IPS-18a (cell line): ENCODE results near the gene UNC5CL.

Source experiments
- H3K27ac ChIP-seq: one replicate; pipeline ENCODE4 v1.5.1; 2013; ENCODE audit warnings: low read length
- H3K27me3 ChIP-seq: one replicate; pipeline ENCODE4 v1.6.1; 2013; ENCODE audit warnings: mild to moderate bottlenecking, low read length; ENCODE audit not compliant: control insufficient read depth, insufficient read depth
- H3K36me3 ChIP-seq: one replicate; pipeline ENCODE4 v1.6.1; 2013; ENCODE audit warnings: low read depth, low read length; ENCODE audit not compliant: control insufficient read depth
- H3K4me1 ChIP-seq: one replicate; pipeline ENCODE4 v1.6.1; 2013; ENCODE audit warnings: low read depth, low read length; ENCODE audit not compliant: control insufficient read depth
- H3K4me3 ChIP-seq: one replicate; pipeline ENCODE4 v1.5.1; 2013; ENCODE audit warnings: low read length
- H3K9ac ChIP-seq: one replicate; pipeline ENCODE4 v1.6.1; 2013; ENCODE audit warnings: mild to moderate bottlenecking, low read length, moderate library complexity
- H3K9me3 ChIP-seq: one replicate; pipeline ENCODE4 v1.6.1; 2013; ENCODE audit warnings: low read depth, low read length; ENCODE audit not compliant: control insufficient read depth

UNC5CL gene

DNA sequence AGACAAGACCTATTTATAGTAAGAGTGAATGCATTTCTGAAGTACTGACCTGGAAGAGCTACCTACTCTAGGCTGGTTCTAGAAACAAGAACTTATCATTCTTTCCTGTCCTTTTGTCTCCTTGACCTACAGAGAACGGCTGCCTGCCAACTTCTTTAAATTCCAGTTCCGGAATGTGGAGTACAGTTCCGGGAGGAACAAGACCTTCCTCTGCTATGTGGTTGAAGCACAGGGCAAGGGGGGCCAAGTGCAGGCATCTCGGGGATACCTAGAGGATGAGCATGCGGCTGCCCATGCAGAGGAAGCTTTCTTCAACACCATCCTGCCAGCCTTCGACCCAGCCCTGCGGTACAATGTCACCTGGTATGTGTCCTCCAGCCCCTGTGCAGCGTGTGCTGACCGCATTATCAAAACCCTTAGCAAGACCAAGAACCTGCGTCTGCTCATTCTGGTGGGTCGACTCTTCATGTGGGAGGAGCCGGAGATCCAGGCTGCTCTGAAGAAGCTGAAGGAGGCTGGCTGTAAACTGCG is 22.2 kb upstream of the UNC5CL start:
- H3K36me3 ChIP-seq = peaks cover 21% of the 10 kb centered on the region
- no peak overlapping the region for H3K9ac ChIP-seq
- H3K27ac ChIP-seq = no peak overlapping the region
- H3K9me3 ChIP-seq = no peaks in the 10 kb centered on the region
- no peaks in the 10 kb centered on the region for H3K27me3 ChIP-seq
- no peaks in the 10 kb centered on the region for H3K4me1 ChIP-seq
- H3K4me3 ChIP-seq = no peak overlapping the region

DNA sequence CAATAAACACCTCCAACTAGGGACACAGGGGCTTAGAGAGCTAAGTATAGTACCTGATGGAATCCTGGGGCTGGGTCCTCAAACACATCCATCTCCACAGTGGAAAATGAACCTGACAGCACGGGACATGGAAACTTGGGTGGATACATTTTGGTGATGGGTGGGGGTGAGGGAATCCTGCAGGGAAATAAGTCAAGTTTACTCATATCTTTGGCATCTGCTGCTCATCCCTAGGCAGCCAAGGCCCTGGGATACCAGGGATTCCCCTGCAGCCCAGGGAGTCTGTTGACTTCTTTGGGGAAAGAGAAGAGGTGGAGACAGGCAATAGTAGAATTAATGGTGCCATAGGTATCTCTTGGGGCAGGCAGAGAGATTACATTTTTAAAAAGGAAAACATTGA is 20.5 kb upstream of the UNC5CL start:
- no peak overlapping the region for H3K27ac ChIP-seq

DNA sequence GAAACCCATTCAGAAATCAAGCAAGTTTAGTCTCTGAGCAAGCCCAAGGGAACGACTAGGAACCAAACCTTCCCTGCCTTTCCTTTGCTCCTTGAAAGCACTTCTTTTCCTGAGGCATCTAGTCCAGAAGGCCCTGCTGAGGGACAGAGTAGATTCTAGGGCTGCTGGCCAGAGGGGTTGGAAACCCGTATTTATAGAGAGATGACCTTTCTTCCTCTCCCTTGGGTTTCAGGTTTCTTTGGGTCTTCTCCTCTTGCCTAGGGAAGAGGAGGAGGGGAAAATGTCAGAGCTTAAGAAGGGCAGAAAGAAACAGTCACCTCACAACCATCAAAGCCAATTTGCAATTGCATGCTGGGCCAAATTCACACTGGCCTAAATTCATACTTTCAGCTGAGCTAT is 19.8 kb upstream of the UNC5CL start:
- Histone ChIP-seq H3K4me3 (no peak overlapping the region), H3K27ac (no peak overlapping the region), H3K9me3 (no peaks in the 10 kb centered on the region), H3K4me1 (no peaks in the 10 kb centered on the region), H3K36me3 (peaks cover 6% of the 10 kb centered on the region), H3K9ac (no peak overlapping the region), H3K27me3 (no peaks in the 10 kb centered on the region)

More for the DNA sequence above, 20.5 kb upstream of the UNC5CL start:
- Histone ChIP-seq H3K27me3 (no peaks in the 10 kb centered on the region), H3K4me1 (no peaks in the 10 kb centered on the region), H3K9me3 (no peaks in the 10 kb centered on the region), H3K9ac (no peak overlapping the region), H3K36me3 (peaks cover 8% of the 10 kb centered on the region), H3K4me3 (no peak overlapping the region)

DNA sequence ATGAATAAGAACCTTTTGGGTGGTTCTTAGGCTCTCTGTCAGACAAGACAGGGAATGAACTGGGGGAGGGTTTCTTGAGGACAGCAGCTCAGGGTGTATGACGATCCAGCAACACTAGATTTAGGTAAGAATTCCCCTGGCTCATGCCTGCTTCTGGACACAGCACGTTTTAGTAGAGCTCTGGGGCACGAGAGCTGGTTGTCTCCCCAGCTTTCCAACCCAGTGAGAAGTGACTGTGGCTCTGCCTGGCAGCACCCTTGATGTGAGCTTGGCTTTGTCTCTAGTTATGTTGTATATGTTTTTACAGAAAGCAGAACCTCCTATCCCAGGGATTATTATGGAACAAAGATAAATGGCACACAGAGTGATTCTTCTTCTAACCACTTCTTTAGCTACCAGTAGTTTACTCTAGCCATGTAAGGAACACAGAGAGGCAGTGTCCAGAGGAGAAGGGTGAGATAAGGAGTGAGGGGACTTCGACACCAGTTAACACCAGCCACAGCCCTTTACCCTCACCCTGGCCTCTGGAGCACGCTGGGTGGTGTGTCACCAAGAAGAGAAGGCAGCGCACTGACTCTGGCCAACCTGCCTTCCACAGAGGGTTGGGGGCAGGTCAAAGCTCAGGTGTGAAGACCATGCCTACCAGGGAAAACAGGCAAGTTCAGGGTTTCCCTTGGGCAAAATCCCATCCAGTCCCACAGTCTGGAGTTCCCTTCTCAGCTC is 17.9 kb upstream of the UNC5CL start:
- Histone ChIP-seq H3K4me3 (no peak overlapping the region), H3K27me3 (no peaks in the 10 kb centered on the region), H3K36me3 (peaks cover 6% of the 10 kb centered on the region), H3K9me3 (no peaks in the 10 kb centered on the region), H3K9ac (no peak overlapping the region), H3K4me1 (no peaks in the 10 kb centered on the region), H3K27ac (no peak overlapping the region)

DNA sequence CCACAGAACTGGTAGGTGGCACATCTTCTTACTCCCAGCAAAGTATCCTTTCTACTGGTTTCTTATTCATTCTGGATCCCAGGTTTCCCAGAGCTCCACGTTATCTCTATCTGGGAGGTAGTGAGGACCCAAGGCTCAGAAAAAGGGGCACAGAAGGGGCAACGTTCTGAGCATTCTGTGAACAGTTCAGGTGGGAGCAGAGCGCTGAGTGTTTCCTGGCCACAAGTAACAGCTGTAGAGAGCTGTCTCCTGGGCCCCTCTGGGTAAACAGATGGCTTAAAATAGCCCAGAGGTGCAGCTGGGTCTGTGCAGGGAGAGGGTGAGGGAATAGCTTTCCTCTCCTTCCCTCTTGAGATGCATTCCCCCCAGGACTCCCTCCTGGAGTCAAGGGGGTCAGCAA is 16.1 kb upstream of the UNC5CL start:
- Histone ChIP-seq H3K4me1 (no peaks in the 10 kb centered on the region), H3K27ac (no peak overlapping the region), H3K9me3 (no peaks in the 10 kb centered on the region), H3K4me3 (no peak overlapping the region), H3K36me3 (no peaks in the 10 kb centered on the region), H3K27me3 (no peaks in the 10 kb centered on the region), H3K9ac (no peak overlapping the region)

DNA sequence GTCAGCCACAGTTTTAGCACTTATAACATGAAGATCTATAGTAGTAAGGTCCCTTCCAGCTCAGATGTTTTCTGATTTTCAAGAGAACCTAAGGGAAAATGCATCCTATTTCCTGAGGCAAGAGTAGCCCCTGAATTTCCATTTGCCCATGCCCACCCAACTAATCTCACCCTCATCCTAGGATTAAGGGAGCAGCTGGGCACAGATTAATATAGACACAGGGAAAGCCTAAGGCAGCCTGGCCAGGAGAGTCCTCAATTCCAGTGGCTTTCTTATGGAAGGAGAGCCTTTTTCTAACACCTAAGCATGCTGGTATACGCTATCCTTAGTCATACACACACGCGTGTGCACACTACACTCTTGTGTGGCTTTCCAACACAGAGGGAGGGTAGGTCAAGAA is 15.5 kb upstream of the UNC5CL start:
- H3K4me3 ChIP-seq = no peak overlapping the region
- H3K9me3 ChIP-seq = no peaks in the 10 kb centered on the region
- no peaks in the 10 kb centered on the region for H3K36me3 ChIP-seq
- H3K27me3 ChIP-seq = no peaks in the 10 kb centered on the region
- H3K9ac ChIP-seq = no peak overlapping the region
- no peak overlapping the region for H3K27ac ChIP-seq
- no peaks in the 10 kb centered on the region for H3K4me1 ChIP-seq

DNA sequence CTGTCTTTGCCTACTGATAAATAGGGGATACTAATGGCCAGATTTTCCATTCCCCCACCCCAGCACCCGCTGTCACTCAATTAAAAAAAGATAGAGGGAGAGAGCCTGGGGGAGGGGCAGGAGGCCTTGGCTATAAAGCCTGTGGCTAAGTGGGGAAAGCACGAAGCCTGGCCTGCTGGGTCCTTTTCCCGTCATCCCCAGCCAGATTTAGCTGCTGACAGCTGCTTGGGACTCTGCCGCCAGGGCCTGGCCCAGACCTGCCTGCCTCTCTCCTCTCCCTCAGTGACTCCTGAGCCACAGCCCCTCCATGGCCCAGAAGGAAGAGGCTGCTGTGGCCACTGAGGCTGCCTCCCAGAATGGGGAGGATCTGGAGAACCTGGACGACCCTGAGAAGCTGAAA is 14.0 kb upstream of the UNC5CL start, which contains the start of gene APOBEC2:
TSS of gene APOBEC2 (plus strand) at position 162 of the 400 bp plus-strand sequence. CDS start at position 308, 146 bp downstream.
- H3K9me3 ChIP-seq = no peaks in the 10 kb centered on the region
- H3K36me3 ChIP-seq = no peaks in the 10 kb centered on the region
- H3K27me3 ChIP-seq = no peaks in the 10 kb centered on the region
- H3K9ac ChIP-seq = no peak within 1 kb of the TSS
- no peaks in the 10 kb centered on the region for H3K4me1 ChIP-seq
- no peak within 1 kb of the TSS for H3K4me3 ChIP-seq
- no peak within 1 kb of the TSS for H3K27ac ChIP-seq

DNA sequence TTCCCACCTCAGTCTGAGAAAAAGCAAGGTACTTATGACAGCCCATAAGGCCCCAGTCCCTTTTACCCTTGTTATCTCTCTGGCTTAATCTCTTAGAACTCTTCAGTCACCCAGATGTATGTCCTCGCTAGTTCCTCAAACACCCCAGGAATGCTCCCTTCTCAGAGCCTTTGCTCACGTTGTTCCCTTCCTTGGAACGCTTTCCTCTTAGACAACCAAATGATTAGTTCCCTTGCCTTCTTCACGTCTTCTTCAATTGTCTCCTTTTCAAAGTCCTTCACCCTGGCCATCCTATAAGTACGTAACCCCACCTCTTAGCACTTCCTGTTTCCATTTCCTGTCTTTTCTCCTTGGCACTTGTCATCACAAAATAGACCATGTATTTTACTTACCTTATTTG is 12.9 kb upstream of the UNC5CL start:
- Histone ChIP-seq H3K36me3 (no peaks in the 10 kb centered on the region), H3K27ac (no peak overlapping the region), H3K4me1 (no peaks in the 10 kb centered on the region), H3K9ac (no peak overlapping the region), H3K4me3 (no peak overlapping the region), H3K27me3 (no peaks in the 10 kb centered on the region), H3K9me3 (no peaks in the 10 kb centered on the region)

DNA sequence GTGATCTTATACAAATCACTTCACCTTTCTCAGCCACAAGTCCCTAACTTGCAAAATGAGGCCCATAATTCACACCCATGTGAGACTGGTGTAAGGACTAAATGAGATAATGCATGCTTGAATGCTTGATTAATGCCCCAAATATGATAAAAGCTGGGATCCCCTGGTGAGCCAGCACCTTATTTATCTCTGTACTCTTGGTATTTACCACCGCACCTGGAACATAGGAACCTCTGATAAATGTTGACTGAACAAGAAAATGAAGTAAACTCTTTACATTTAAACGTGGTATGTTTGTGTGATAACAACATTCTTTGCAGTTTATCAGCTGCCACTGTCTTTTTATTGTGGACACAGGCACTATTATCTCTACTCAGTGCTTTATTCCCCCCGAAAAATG is 11.5 kb upstream of the UNC5CL start:
- no peak overlapping the region for H3K9ac ChIP-seq
- H3K9me3 ChIP-seq = no peaks in the 10 kb centered on the region
- no peaks in the 10 kb centered on the region for H3K36me3 ChIP-seq
- no peak overlapping the region for H3K4me3 ChIP-seq
- H3K4me1 ChIP-seq = no peaks in the 10 kb centered on the region
- no peak overlapping the region for H3K27ac ChIP-seq
- no peaks in the 10 kb centered on the region for H3K27me3 ChIP-seq

DNA sequence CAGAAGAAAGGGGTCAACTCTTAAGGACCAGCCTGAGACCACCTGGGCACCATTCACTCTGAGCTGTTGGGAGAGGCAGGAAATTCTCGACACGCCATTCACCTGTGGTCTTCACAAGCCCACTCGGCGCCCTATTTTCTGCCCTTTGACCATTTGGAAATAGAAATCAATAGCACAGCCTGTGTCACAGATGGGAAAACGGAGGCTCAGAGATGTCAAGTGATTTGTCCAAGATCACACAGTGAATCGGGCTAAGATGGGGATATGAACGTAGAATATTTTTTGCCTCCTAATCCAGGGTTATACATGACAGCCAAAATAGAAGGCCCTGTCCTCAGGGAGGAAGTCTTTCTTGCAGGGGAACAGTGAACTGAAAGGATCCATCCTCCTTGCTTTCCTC is 10.9 kb upstream of the UNC5CL start:
- H3K4me1 ChIP-seq = no peaks in the 10 kb centered on the region
- no peak overlapping the region for H3K9ac ChIP-seq
- no peak overlapping the region for H3K27ac ChIP-seq
- no peaks in the 10 kb centered on the region for H3K36me3 ChIP-seq
- no peaks in the 10 kb centered on the region for H3K9me3 ChIP-seq
- H3K27me3 ChIP-seq = no peaks in the 10 kb centered on the region
- H3K4me3 ChIP-seq = no peak overlapping the region

DNA sequence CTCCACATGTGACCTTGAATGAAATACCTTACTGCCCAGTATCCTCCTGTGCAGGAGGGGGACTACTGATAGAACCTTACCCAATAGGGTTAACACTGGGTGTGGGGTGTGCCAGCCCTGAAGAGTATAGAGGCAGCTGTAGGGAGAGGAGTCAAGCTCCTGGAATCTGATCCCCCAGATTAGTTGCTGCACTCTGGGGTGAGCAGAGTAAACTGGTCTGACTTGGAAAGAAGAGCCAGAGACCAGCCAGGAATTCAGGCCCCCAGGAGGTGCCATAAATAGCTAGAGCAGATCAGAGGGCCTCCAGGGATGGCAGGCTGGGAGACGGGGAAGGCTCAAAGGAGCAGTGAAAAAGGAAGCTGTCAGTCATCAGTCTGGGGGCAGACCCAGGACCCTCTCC is 10.5 kb upstream of the UNC5CL start:
- Histone ChIP-seq H3K9ac (no peak overlapping the region), H3K4me3 (no peak overlapping the region), H3K4me1 (no peaks in the 10 kb centered on the region), H3K36me3 (no peaks in the 10 kb centered on the region), H3K9me3 (no peaks in the 10 kb centered on the region), H3K27ac (no peak overlapping the region), H3K27me3 (no peaks in the 10 kb centered on the region)
